GM23338 (cell line): ENCODE measurements around the gene ATP9B. TPM values are rescaled to one million over a fixed set of nuclear protein-coding genes. Genes with fewer than 3 reads are reported as not detected.
A peak's percentile ranks its signal among the peaks of the same experiment; 100 is the strongest.

Experiments used
- ATAC-seq: fragments of 200-7000 bp; cut with Tn5 transposase; 3 replicates; pipeline ENCODE4 v1.9.1; 2020
- DNase-seq: peaks from one replicate; pipeline ENCODE4 v3.0.0-alpha.2; 2015; ENCODE audit warnings: low spot score
- H2AFZ ChIP-seq: fragments of 200-600 bp; sonication (generic); 2 replicates; pipeline ENCODE4 v1.8.0; 2016; ENCODE audit warnings: antibody characterized with exemption, mild to moderate bottlenecking, moderate library complexity
- H3F3A ChIP-seq: fragments of 200-600 bp; sonication (generic); replicated peaks from 2 replicates; pipeline ENCODE4 v1.8.0; 2017; ENCODE audit warnings: antibody characterized with exemption, mixed run types, low read depth
- H3K27ac ChIP-seq: fragments of 200-600 bp; sonication (generic); 2 replicates; pipeline ENCODE4 v1.6.1; 2016; ENCODE audit warnings: low read depth
- H3K27me3 ChIP-seq: fragments of 200-600 bp; sonication (generic); 2 replicates; pipeline ENCODE4 v1.8.0; 2016; ENCODE audit warnings: mild to moderate bottlenecking, mixed run types, moderate library complexity; ENCODE audit not compliant: insufficient read depth
- H3K36me3 ChIP-seq: fragments of 200-600 bp; sonication (generic); 2 replicates; pipeline ENCODE4 v1.8.0; 2016; ENCODE audit warnings: mild to moderate bottlenecking; ENCODE audit not compliant: insufficient read depth
- H3K4me1 ChIP-seq: fragments of 200-600 bp; sonication (generic); 2 replicates; pipeline ENCODE4 v1.8.0; 2016; ENCODE audit warnings: mild to moderate bottlenecking, moderate library complexity; ENCODE audit not compliant: insufficient read depth
- H3K4me2 ChIP-seq: fragments of 200-600 bp; sonication (generic); 2 replicates; pipeline ENCODE4 v1.7.1; 2017; ENCODE audit warnings: mixed run types
- H3K4me3 ChIP-seq: fragments of 200-600 bp; sonication (generic); 2 replicates; pipeline ENCODE4 v1.6.1; 2016; ENCODE audit warnings: mixed run types
- H3K79me2 ChIP-seq: fragments of 200-600 bp; sonication (generic); replicated peaks from 2 replicates; pipeline ENCODE4 v1.8.0; 2017; ENCODE audit warnings: mild to moderate bottlenecking; ENCODE audit not compliant: insufficient read depth
- H3K9me2 ChIP-seq: fragments of 200-600 bp; sonication (generic); 2 replicates; pipeline ENCODE4 v1.8.0; 2017; ENCODE audit not compliant: insufficient read depth
- H4K20me1 ChIP-seq: fragments of 200-600 bp; sonication (generic); replicated peaks from 2 replicates; pipeline ENCODE4 v1.8.0; 2017; ENCODE audit warnings: mild to moderate bottlenecking; ENCODE audit not compliant: insufficient read depth
- H3K27ac Mint-ChIP-seq: 2 replicates; pipeline ENCODE4 v1.8.0; 2020; ENCODE audit warnings: inconsistent platforms, mild to moderate bottlenecking, moderate library complexity, mixed read lengths
- H3K27me3 Mint-ChIP-seq: 3 replicates; pipeline ENCODE4 v1.8.0; 2022; ENCODE audit warnings: low read depth, mild to moderate bottlenecking, moderate library complexity, mixed read lengths, inconsistent platforms; ENCODE audit not compliant: insufficient read depth, poor library complexity
- H3K36me3 Mint-ChIP-seq: 3 replicates; pipeline ENCODE4 v1.8.0; 2021; ENCODE audit warnings: low read depth, mild to moderate bottlenecking, inconsistent platforms, moderate library complexity, mixed read lengths
- H3K4me1 Mint-ChIP-seq: 3 replicates; pipeline ENCODE4 v1.8.0; 2020; ENCODE audit warnings: mild to moderate bottlenecking, inconsistent platforms, mixed read lengths
- H3K4me3 Mint-ChIP-seq: 3 replicates; pipeline ENCODE4 v1.8.0; 2021; ENCODE audit warnings: moderate library complexity, mild to moderate bottlenecking, inconsistent platforms, mixed read lengths
- H3K9me3 Mint-ChIP-seq: 3 replicates; pipeline ENCODE4 v1.8.0; 2020; ENCODE audit warnings: moderate library complexity, mild to moderate bottlenecking, inconsistent platforms, mixed read lengths
- EZH2phosphoT487 ChIP-seq: fragments of 200-600 bp; sonication (generic); IDR thresholded peaks from one replicate; pipeline ENCODE4 v1.8.1; 2018; ENCODE audit warnings: antibody characterized with exemption; ENCODE audit not compliant: unreplicated experiment
- STAT1 ChIP-seq: IDR thresholded peaks from one replicate; pipeline ENCODE4 v1.6.1; 2016; ENCODE audit warnings: antibody characterized with exemption; ENCODE audit not compliant: unreplicated experiment
- ZNF331 ChIP-seq: fragments of 250-450 bp; sonication (Bioruptor Pico); IDR thresholded peaks from 2 replicates; pipeline ENCODE4 v1.5.0; 2020; ENCODE audit warnings: low read depth, mild to moderate bottlenecking, moderate library complexity
- polyA plus RNA-seq: library from polyadenylated mRNA; unstranded; fragments of >200 nt; fragmentation: Nextera tagmentation; extraction: Ambion mirVana; gene quantifications from 2 replicates; pipeline ENCODE4 v1.2.1, GENCODE V29; 2016
- total RNA-seq: library from RNA; depleted of rRNA; stranded (reverse); fragments of >200 nt; shearing (Covaris generic); gene quantifications from 2 replicates; pipeline ENCODE4 v1.2.3, GENCODE V29; 2014
- TF ChIP-seq, protein P1 (sequence below): IDR thresholded peaks from 2 replicates; pipeline ENCODE4 v1.6.1; 2016; ENCODE audit warnings: antibody characterized with exemption

Gene ATP9B
- total and polyA plus RNA-seq, 2 experiments from 2014 or later: 14.2 to 25.6 TPM

DNA sequence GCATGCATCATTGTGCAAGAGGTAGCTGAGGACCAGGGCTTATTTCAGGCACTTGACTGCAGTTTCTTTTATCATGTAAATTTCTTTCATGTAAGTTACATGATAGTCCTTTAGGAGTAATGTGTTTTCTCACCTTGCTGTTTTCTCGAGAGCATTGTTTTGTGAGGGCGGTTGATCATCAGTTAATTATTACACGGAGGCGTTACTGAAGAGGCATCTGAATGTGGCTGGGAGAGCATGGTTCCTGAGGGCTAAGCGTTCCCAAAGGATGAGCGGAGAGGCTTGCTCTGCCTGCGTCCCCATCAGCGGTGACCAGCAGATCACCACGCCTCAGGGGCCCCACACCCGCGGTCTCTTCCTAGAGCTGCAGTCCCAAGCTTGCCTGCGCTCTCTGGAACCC, 170.4 kb downstream of the ATP9B start:
- no peak overlapping the region for H2AFZ ChIP-seq
- H3K79me2 ChIP-seq: no peaks in the 10 kb centered on the region
- Mint-ChIP-seq H3K9me3 (no peaks in the 10 kb centered on the region; the same call in 2 of the 3 replicates), H3K27me3 (no peaks in the 10 kb centered on the region), H3K36me3 (no peaks in the 10 kb centered on the region), H3K4me3 (no peak overlapping the region), H3K27ac (no peak overlapping the region), H3K4me1 (peaks cover 20% of the 10 kb centered on the region)
- H3K4me1 ChIP-seq: peaks cover 2% of the 10 kb centered on the region; the same call in 1 of the 2 replicates
- no peaks in the 10 kb centered on the region for H3K27me3 ChIP-seq
- H3K9me2 ChIP-seq: no peaks in the 10 kb centered on the region
- no peak overlapping the region for H3K4me3 ChIP-seq
- DNase-seq (no peak), ATAC-seq (peak; percentile 59)
- H3K4me2 ChIP-seq: no peak overlapping the region
- no peaks in the 10 kb centered on the region; the same call in 1 of the 2 replicates for H4K20me1 ChIP-seq
- no peak overlapping the region for H3K27ac ChIP-seq
- H3F3A ChIP-seq: no peaks in the 10 kb centered on the region
- no peaks in the 10 kb centered on the region for H3K36me3 ChIP-seq
- no peak for TF ChIP-seq ZNF331 (CRISPR knock-in tag)

DNA sequence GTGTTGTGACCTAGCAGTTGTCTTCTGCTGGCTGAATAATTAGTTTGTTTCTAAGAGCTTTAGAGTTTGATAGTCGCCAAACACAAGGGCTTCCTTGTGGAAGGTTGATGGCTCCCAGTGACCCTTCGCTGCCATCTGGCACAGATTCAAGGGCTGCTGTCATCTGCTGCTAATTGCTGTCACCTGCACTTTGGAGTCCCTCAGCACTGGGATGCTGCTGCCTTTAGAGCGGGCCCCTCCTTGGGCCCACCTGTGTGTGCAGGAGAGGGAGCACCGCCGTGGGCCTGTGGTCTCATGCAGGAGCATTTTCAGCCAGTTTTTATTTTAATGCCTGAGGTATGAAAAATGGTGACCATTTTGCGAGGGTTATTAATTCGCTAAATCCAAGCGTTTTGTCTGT, 172.6 kb downstream of the ATP9B start:
- DNase-seq (no peak), ATAC-seq (no peak)
- Mint-ChIP-seq H3K36me3 (no peaks in the 10 kb centered on the region), H3K4me3 (no peak overlapping the region), H3K27me3 (no peaks in the 10 kb centered on the region), H3K4me1 (peaks cover 24% of the 10 kb centered on the region), H3K27ac (no peak overlapping the region), H3K9me3 (no peaks in the 10 kb centered on the region; the same call in 2 of the 3 replicates)
- Histone ChIP-seq H3K36me3 (no peaks in the 10 kb centered on the region), H2AFZ (no peak overlapping the region), H3K27me3 (no peaks in the 10 kb centered on the region), H3K79me2 (no peaks in the 10 kb centered on the region), H3K4me2 (no peak overlapping the region), H4K20me1 (no peaks in the 10 kb centered on the region; the same call in 1 of the 2 replicates), H3K9me2 (no peaks in the 10 kb centered on the region), H3K27ac (no peak overlapping the region), H3K4me3 (no peak overlapping the region), H3K4me1 (peaks cover 2% of the 10 kb centered on the region; the same call in 1 of the 2 replicates), H3F3A (no peaks in the 10 kb centered on the region)
- TF ChIP-seq, protein P1, sequence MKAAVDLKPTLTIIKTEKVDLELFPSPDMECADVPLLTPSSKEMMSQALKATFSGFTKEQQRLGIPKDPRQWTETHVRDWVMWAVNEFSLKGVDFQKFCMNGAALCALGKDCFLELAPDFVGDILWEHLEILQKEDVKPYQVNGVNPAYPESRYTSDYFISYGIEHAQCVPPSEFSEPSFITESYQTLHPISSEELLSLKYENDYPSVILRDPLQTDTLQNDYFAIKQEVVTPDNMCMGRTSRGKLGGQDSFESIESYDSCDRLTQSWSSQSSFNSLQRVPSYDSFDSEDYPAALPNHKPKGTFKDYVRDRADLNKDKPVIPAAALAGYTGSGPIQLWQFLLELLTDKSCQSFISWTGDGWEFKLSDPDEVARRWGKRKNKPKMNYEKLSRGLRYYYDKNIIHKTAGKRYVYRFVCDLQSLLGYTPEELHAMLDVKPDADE: no peak

DNA sequence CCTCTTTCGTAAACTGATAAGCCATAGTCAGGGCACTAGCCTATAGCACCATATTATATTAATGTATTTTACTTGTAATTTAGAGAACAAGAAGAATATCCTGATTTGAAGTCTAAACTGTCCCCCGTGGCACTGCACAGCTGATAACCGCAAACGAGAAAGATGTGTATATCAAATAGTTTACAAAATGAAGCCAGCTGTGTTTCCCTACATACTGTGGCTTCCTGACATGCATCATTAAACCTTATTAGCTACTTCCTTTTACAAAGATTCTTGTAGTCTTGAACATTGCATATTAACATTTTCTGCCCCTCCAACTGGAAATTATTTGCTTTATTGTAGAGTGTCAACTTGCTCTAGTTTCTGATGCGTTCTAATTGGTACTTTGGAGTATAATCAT, 173.1 kb downstream of the ATP9B start:
- H3K9me2 ChIP-seq: no peaks in the 10 kb centered on the region
- no peaks in the 10 kb centered on the region for H3K36me3 ChIP-seq
- H2AFZ ChIP-seq: no peak overlapping the region
- H4K20me1 ChIP-seq: no peaks in the 10 kb centered on the region; the same call in 1 of the 2 replicates
- H3K4me1 Mint-ChIP-seq: peaks cover 25% of the 10 kb centered on the region
- no peak overlapping the region for H3K4me2 ChIP-seq
- no peaks in the 10 kb centered on the region for H3K27me3 Mint-ChIP-seq
- peaks cover 2% of the 10 kb centered on the region; the same call in 1 of the 2 replicates for H3K4me1 ChIP-seq
- H3K4me3 Mint-ChIP-seq: no peak overlapping the region
- no peak overlapping the region for H3K27ac Mint-ChIP-seq
- H3K36me3 Mint-ChIP-seq: no peaks in the 10 kb centered on the region
- H3K9me3 Mint-ChIP-seq: no peaks in the 10 kb centered on the region; the same call in 2 of the 3 replicates
- H3K27ac ChIP-seq: no peak overlapping the region
- no peak for DNase-seq
- no peaks in the 10 kb centered on the region for H3K27me3 ChIP-seq
- H3F3A ChIP-seq: no peaks in the 10 kb centered on the region
- H3K4me3 ChIP-seq: no peak overlapping the region
- no peak for ATAC-seq
- no peak for TF ChIP-seq STAT1
- TF ChIP-seq, protein P1: no peak
- TF ChIP-seq ZNF331 (CRISPR knock-in tag): no peak
- no peak for TF ChIP-seq EZH2phosphoT487
- no peaks in the 10 kb centered on the region for H3K79me2 ChIP-seq
